Measurements from ENCODE around the gene UTS2R. TPM values are rescaled to one million over a fixed set of nuclear protein-coding genes. Genes with fewer than 3 reads are reported as not detected.

UTS2R gene
- total RNA-seq, 4 donors from 2014 or later: not detected

- DNase-seq (ENCODE audit: low spot score in 2 of 2): no peak
- Histone ChIP-seq H3K27ac (no peak overlapping the region), H3K4me3 (no peak overlapping the region), H3K27me3 (peaks cover 39% of the 10 kb centered on the region), H3K9me3 (no peaks in the 10 kb centered on the region), H3K36me3 (peaks cover 8% of the 10 kb centered on the region), H3K4me1 (peaks cover 35% of the 10 kb centered on the region)
- WGBS: 68% methylated on average over 3 of the region's 3 CpGs
- TF ChIP-seq POLR2A (IDR thresholded peaks at IDR 0.05) (no peak), CTCF (IDR thresholded peaks at IDR 0.05) (no peak), POLR2AphosphoS5 (IDR thresholded peaks at IDR 0.05) (no peak), EP300 (IDR thresholded peaks at IDR 0.05) (no peak)
Observed at GRCh38 chr17:82387705-82388106, 16.1 kb downstream of the UTS2R start.

- no peak overlapping the region for H3K4me3 ChIP-seq
- peaks cover 14% of the 10 kb centered on the region for H3K36me3 ChIP-seq
- peaks cover 32% of the 10 kb centered on the region for H3K27me3 ChIP-seq
- no peak overlapping the region for H3K27ac ChIP-seq
- TF ChIP-seq EP300 (IDR thresholded peaks at IDR 0.05) (no peak), POLR2AphosphoS5 (IDR thresholded peaks at IDR 0.05) (no peak), CTCF (IDR thresholded peaks at IDR 0.05) (no peak), POLR2A (IDR thresholded peaks at IDR 0.05) (no peak)
- WGBS: 67% methylated on average over 16 of the region's 34 CpGs
- H3K4me1 ChIP-seq: peaks cover 35% of the 10 kb centered on the region
- no peak for DNase-seq (ENCODE audit: low spot score in 2 of 2)
- H3K9me3 ChIP-seq: no peaks in the 10 kb centered on the region
Observed at GRCh38 chr17:82388223-82388921, 16.8 kb downstream of the UTS2R start.

- no peak for DNase-seq (ENCODE audit: low spot score in 2 of 2)
- WGBS: 74% methylated on average over 21 of the region's 21 CpGs
- Histone ChIP-seq H3K27ac (no peak overlapping the region), H3K4me3 (no peak overlapping the region), H3K4me1 (peaks cover 32% of the 10 kb centered on the region), H3K9me3 (no peaks in the 10 kb centered on the region), H3K27me3 (peaks cover 28% of the 10 kb centered on the region), H3K36me3 (peaks cover 16% of the 10 kb centered on the region)
- TF ChIP-seq POLR2AphosphoS5 (IDR thresholded peaks at IDR 0.05) (no peak), EP300 (IDR thresholded peaks at IDR 0.05) (no peak), POLR2A (IDR thresholded peaks at IDR 0.05) (no peak), CTCF (IDR thresholded peaks at IDR 0.05) (no peak)
Observed at GRCh38 chr17:82388922-82389283, 17.3 kb downstream of the UTS2R start.

GRCh38 chr17:82389379-82389778 lies 17.8 kb downstream of the UTS2R start:
- no peaks in the 10 kb centered on the region for H3K9me3 ChIP-seq
- peaks cover 20% of the 10 kb centered on the region for H3K36me3 ChIP-seq
- peaks cover 24% of the 10 kb centered on the region for H3K27me3 ChIP-seq
- H3K4me1 ChIP-seq: peaks cover 28% of the 10 kb centered on the region
- no peak for TF ChIP-seq EP300 (IDR thresholded peaks at IDR 0.05)
- TF ChIP-seq POLR2AphosphoS5 (IDR thresholded peaks at IDR 0.05): no peak
- TF ChIP-seq CTCF (IDR thresholded peaks at IDR 0.05): no peak
- TF ChIP-seq POLR2A (IDR thresholded peaks at IDR 0.05): no peak
- no peak for DNase-seq (ENCODE audit: low spot score in 2 of 2)
- WGBS: 70% methylated on average over 10 of the region's 10 CpGs
- no peak overlapping the region for H3K4me3 ChIP-seq
- no peak overlapping the region for H3K27ac ChIP-seq

GRCh38 chr17:82390015-82390859 lies 18.7 kb downstream of the UTS2R start:
- TF ChIP-seq POLR2A (IDR thresholded peaks at IDR 0.05) (no peak), POLR2AphosphoS5 (IDR thresholded peaks at IDR 0.05) (no peak), CTCF (IDR thresholded peaks at IDR 0.05) (no peak), EP300 (IDR thresholded peaks at IDR 0.05) (no peak)
- WGBS: 95% methylated on average over 13 of the region's 34 CpGs
- Histone ChIP-seq H3K36me3 (peaks cover 21% of the 10 kb centered on the region), H3K27ac (no peak overlapping the region), H3K4me3 (no peak overlapping the region), H3K27me3 (peaks cover 20% of the 10 kb centered on the region), H3K9me3 (no peaks in the 10 kb centered on the region), H3K4me1 (peaks cover 20% of the 10 kb centered on the region)
- DNase-seq (ENCODE audit: low spot score in 2 of 2): no peak

Measured in suprapubic skin (tissue), 4 donors.